ENCODE data around the gene MPZL1. TPM values are rescaled to one million over a fixed set of nuclear protein-coding genes. Genes with fewer than 3 reads are reported as not detected.

Gene MPZL1
- total and polyA plus RNA-seq, 2 donors (not counting 1 experiment from before 2014, with no cell fraction given) = 81.4 to 158 TPM

- Histone ChIP-seq H2AFZ (ENCODE audit: low read length) (no peak overlapping the region), H4K20me1 (ENCODE audit: control insufficient read depth, extremely low read depth, insufficient read depth, low read length) (no peaks in the 10 kb centered on the region), H3K27ac (ENCODE audit: insufficient read depth, low read length) (no peak overlapping the region), H3K4me3 (replicated peaks in 1 of 4; ENCODE audit: control extremely low read depth in 1 of 4, insufficient read depth in 1 of 4, low read depth in 3 of 4, low read length in 4 of 4) (no peak overlapping the region), H3K27me3 (ENCODE audit: control insufficient read depth, insufficient read depth, low read length) (peaks cover 7% of the 10 kb centered on the region), H3K4me2 (ENCODE audit: extremely low read depth, insufficient read depth, low read length) (no peak overlapping the region), H3K9ac (ENCODE audit: insufficient read depth, low read length) (no peak overlapping the region), H3K79me2 (ENCODE audit: control insufficient read depth, insufficient read depth, low read length) (no peaks in the 10 kb centered on the region), H3K36me3 (ENCODE audit: control insufficient read depth, insufficient read depth, low read length) (no peaks in the 10 kb centered on the region), H3K4me1 (ENCODE audit: control insufficient read depth, extremely low read depth, insufficient read depth, low read length) (peaks cover 3% of the 10 kb centered on the region), H3K9me3 (ENCODE audit: control insufficient read depth, insufficient read depth, low read depth, low read length) (no peaks in the 10 kb centered on the region)
- TF ChIP-seq EZH2 (IDR thresholded peaks at IDR 0.05; ENCODE audit: low read length, missing control alignments) (no peak), CTCF (conservative IDR thresholded peaks at IDR 0.05 in 1 of 2, IDR thresholded peaks at IDR 0.05 in 1 of 2; ENCODE audit: low read depth in 1 of 2, low read length in 2 of 2) (no peak)
- DNase-seq (ENCODE audit: low read depth in 2 of 2) = no peak
Measured at GRCh38 chr1:167683226-167683625, 38.6 kb upstream of the MPZL1 start.

DNA sequence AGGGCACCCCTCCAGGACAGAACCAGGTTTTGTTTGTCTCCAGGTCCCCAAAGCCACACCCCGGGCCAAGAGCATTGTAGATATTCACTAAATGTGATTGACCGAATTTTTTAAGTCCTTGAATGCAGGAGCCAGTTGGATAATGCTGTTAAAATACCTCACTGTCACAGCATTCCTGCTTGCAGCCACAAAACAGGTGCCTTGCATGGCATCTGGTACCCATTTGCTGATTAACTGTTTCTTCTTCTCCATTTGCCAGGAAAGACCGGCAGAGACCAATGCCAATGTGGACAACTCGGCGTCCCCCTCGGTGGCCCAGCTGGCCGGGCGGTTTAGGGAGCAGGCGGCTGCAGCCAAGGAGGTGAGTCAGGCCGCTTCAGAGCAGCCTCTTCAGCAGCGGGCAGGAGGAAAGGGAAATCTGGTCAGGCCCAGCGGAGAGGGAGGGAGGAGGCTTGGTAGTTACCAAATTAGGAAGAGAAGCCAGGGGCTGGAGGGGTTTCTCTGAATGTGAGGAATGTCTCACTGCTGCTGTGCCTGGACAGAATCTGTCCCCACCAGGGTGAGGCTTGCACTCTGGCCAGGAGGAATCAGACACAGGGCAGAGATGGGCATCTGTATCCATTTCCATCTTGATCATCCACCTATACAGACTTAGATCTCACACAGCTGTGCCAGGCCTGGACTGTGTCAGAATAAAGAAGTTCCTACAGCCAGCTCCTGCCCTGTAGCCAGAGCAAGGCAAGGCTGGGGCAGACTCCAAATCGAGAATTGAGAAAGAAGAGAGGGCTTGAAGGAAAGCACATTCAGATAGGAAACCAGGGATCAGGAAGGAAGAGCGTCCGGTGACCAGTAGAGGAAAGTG lies 37.9 kb upstream of the MPZL1 start:
- H3K4me3 ChIP-seq (replicated peaks in 1 of 4; ENCODE audit: control extremely low read depth in 1 of 4, insufficient read depth in 1 of 4, low read depth in 3 of 4, low read length in 4 of 4) = no peak overlapping the region
- no peak overlapping the region for H3K4me2 ChIP-seq (ENCODE audit: extremely low read depth, insufficient read depth, low read length)
- H3K9me3 ChIP-seq (ENCODE audit: control insufficient read depth, insufficient read depth, low read depth, low read length) = no peaks in the 10 kb centered on the region
- TF ChIP-seq EZH2 (IDR thresholded peaks at IDR 0.05; ENCODE audit: low read length, missing control alignments) (no peak), CTCF (conservative IDR thresholded peaks at IDR 0.05 in 1 of 2, IDR thresholded peaks at IDR 0.05 in 1 of 2; ENCODE audit: low read depth in 1 of 2, low read length in 2 of 2) (no peak)
- H2AFZ ChIP-seq (ENCODE audit: low read length) = no peak overlapping the region
- H3K36me3 ChIP-seq (ENCODE audit: control insufficient read depth, insufficient read depth, low read length) = no peaks in the 10 kb centered on the region
- DNase-seq (ENCODE audit: low read depth in 2 of 2) = peak; percentile 28 to 70
- no peak overlapping the region for H3K27ac ChIP-seq (ENCODE audit: insufficient read depth, low read length)
- H4K20me1 ChIP-seq (ENCODE audit: control insufficient read depth, extremely low read depth, insufficient read depth, low read length) = no peaks in the 10 kb centered on the region
- H3K27me3 ChIP-seq (ENCODE audit: control insufficient read depth, insufficient read depth, low read length) = peaks cover 3% of the 10 kb centered on the region
- H3K4me1 ChIP-seq (ENCODE audit: control insufficient read depth, extremely low read depth, insufficient read depth, low read length) = peaks cover 3% of the 10 kb centered on the region
- H3K79me2 ChIP-seq (ENCODE audit: control insufficient read depth, insufficient read depth, low read length) = no peaks in the 10 kb centered on the region
- no peak overlapping the region for H3K9ac ChIP-seq (ENCODE audit: insufficient read depth, low read length)

DNA sequence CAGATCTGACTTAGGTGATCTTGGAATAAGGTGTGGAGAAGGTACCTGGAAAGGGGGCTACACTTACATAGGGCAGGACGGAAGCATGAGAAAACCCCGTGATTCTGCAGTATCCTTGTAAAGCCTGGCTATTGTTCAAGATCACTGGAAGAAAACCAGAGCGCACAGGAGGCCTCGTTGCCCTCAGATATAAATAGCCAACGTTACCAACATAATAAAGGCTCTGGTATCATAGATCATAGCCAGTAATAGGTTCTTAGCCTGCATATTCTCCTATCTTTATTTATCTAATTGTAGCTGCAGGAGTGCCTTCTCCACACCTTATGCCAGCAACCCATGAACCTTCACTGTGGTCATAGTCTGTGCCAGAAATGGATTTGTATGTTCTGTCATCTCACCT lies 35.9 kb upstream of the MPZL1 start:
- no peak overlapping the region for H3K27ac ChIP-seq (ENCODE audit: insufficient read depth, low read length)
- no peak for TF ChIP-seq EZH2 (IDR thresholded peaks at IDR 0.05; ENCODE audit: low read length, missing control alignments)
- TF ChIP-seq CTCF (conservative IDR thresholded peaks at IDR 0.05 in 1 of 2, IDR thresholded peaks at IDR 0.05 in 1 of 2; ENCODE audit: low read depth in 1 of 2, low read length in 2 of 2) = no peak
- no peaks in the 10 kb centered on the region for H3K36me3 ChIP-seq (ENCODE audit: control insufficient read depth, insufficient read depth, low read length)
- no peaks in the 10 kb centered on the region for H3K9me3 ChIP-seq (ENCODE audit: control insufficient read depth, insufficient read depth, low read depth, low read length)
- H3K27me3 ChIP-seq (ENCODE audit: control insufficient read depth, insufficient read depth, low read length) = peaks cover 3% of the 10 kb centered on the region
- H3K4me1 ChIP-seq (ENCODE audit: control insufficient read depth, extremely low read depth, insufficient read depth, low read length) = peaks cover 3% of the 10 kb centered on the region
- no peaks in the 10 kb centered on the region for H4K20me1 ChIP-seq (ENCODE audit: control insufficient read depth, extremely low read depth, insufficient read depth, low read length)
- no peak overlapping the region for H3K4me3 ChIP-seq (replicated peaks in 1 of 4; ENCODE audit: control extremely low read depth in 1 of 4, insufficient read depth in 1 of 4, low read depth in 3 of 4, low read length in 4 of 4)
- H2AFZ ChIP-seq (ENCODE audit: low read length) = no peak overlapping the region
- no peak overlapping the region for H3K9ac ChIP-seq (ENCODE audit: insufficient read depth, low read length)
- no peak for DNase-seq (ENCODE audit: low read depth in 2 of 2)
- H3K4me2 ChIP-seq (ENCODE audit: extremely low read depth, insufficient read depth, low read length) = no peak overlapping the region
- H3K79me2 ChIP-seq (ENCODE audit: control insufficient read depth, insufficient read depth, low read length) = no peaks in the 10 kb centered on the region
